ENCODE results near the gene CD28.

CD28 gene

DNA sequence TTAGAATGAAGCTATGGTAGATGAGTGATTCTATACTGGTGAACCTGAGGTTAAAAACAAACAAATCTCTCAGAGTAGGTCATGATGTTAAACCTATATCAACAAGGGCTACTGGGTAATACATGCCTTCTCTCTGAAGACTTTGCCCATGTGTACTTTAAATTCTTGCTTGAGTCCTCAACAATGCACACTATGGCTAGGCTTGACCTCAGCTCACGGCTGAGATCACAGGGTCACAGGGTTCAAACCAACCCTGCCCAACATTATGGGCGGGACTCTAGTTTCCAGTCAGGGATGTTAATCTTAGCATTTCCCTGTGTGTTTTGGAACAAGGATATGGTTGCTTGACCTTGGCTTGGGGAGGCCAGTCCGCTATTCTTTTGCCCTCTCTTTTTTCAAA is 7.7 kb downstream of the CD28 start:
- CTCF ChIA-PET = no interaction called here
- POLR2A ChIA-PET = no interaction called here
- DNase-seq (ENCODE audit: low read depth, low spot score) = no peak

DNA sequence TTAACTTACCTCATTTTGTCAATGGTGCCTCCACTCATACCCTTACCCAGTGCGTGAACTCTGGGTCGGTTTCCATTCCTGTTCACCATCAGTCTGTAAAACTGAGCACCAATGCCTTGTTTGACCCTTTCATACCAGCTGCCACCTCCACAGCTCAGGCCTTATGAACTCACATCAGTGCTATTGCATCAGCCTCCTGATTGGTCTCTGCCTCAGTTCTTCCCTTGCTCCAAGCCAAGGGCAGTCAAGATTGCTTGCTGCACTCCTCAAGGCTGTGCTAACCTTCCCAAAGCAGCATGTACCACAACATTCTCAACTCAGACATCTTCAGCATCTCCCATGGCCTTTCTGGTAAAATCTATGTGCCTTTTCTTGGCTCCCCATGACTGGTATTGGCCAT is 9.3 kb downstream of the CD28 start:
- DNase-seq (ENCODE audit: low read depth, low spot score) = no peak
- TF ChIP-seq, protein P1, sequence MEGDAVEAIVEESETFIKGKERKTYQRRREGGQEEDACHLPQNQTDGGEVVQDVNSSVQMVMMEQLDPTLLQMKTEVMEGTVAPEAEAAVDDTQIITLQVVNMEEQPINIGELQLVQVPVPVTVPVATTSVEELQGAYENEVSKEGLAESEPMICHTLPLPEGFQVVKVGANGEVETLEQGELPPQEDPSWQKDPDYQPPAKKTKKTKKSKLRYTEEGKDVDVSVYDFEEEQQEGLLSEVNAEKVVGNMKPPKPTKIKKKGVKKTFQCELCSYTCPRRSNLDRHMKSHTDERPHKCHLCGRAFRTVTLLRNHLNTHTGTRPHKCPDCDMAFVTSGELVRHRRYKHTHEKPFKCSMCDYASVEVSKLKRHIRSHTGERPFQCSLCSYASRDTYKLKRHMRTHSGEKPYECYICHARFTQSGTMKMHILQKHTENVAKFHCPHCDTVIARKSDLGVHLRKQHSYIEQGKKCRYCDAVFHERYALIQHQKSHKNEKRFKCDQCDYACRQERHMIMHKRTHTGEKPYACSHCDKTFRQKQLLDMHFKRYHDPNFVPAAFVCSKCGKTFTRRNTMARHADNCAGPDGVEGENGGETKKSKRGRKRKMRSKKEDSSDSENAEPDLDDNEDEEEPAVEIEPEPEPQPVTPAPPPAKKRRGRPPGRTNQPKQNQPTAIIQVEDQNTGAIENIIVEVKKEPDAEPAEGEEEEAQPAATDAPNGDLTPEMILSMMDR (IDR thresholded peaks at IDR 0.05; ENCODE audit: insufficient read depth, low read length, missing control alignments) = no peak
- ChIA-PET POLR2A (no interaction called here), CTCF (no interaction called here)
- H3K4me3 ChIP-seq (ENCODE audit: low read depth, low read length) = no peak overlapping the region

More for the DNA sequence above, 7.7 kb downstream of the CD28 start:
- H3K4me3 ChIP-seq (ENCODE audit: low read depth, low read length) = no peak overlapping the region
- TF ChIP-seq, protein P1 (IDR thresholded peaks at IDR 0.05; ENCODE audit: insufficient read depth, low read length, missing control alignments) = no peak

DNA sequence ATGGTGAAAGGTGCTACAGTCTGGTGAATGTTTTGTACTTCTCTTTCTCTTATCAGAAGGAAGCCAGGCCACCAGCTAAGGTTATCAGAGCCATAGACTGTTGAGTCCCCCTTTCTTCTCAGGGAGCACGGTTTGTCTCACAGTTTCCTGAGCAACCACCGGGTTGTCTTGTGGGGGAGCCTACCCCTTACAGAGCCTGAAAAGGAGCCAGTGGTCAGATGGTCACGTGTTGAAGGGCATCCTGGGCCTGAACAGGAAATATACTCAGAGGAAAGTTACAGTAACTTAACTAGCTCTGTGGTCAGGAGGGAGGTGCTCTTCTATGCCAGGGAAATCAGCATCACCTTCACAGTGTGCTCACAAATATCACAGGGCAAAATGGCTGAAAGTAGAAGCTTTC is 11.6 kb downstream of the CD28 start:
- TF ChIP-seq, protein P1 (IDR thresholded peaks at IDR 0.05; ENCODE audit: insufficient read depth, low read length, missing control alignments) = no peak
- CTCF ChIA-PET = no interaction called here
- H3K4me3 ChIP-seq (ENCODE audit: low read depth, low read length) = no peak overlapping the region
- POLR2A ChIA-PET = no interaction called here
- DNase-seq (ENCODE audit: low read depth, low spot score) = no peak

DNA sequence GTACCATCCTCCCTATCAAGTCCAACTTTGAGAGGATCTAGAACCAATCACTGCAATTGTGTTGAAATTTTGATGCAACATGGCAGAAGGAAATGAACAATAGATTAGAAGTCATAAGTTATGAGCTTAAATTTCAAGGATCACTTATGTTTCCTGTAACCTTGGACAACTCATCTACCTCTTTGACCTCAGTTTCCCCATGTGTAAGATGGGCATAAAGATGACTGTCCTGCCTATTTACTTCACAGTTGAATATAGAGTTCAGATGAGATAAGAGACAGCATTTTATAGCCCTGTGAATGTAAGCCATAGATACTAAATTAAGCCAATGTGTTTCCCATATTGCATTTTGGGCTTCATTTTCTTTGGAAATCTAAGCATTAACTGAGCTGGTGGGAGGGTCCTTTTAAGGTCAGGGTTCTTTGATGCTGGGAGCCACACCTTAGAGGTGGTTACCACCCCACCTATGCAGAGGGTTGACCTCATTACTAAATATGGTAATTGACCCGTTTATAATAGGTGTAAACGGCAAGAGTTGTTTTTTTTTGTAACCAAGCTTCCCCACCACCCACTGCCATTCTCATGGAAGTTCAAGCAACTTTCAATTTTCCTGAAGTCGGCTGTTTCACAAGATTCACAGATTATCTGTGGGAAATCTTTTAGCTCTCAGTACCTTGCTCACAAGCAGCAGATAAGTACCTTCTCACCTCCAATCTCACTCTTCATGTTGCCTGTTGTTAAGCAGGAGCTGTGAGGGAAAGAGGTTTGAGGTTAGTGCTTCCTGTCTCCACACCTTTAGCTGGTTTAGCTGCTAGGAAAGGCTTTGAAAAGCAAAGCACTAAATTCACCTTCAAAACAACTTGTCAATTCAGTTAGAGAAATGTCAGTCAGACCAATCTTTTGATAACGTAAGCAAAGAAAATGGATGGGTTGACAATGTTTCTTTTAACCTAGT is 13.3 kb downstream of the CD28 start:
- ChIA-PET CTCF (interaction anchor here (0.9 to 1.5 kb wide), 2 partner anchors 16 to 68 kb away, joined by 3 to 4 read pairs; no protein-coding TSS in a partner anchor), POLR2A (no interaction called here)
- no peak for DNase-seq (ENCODE audit: low read depth, low spot score)
- TF ChIP-seq, protein P1 (IDR thresholded peaks at IDR 0.05; ENCODE audit: insufficient read depth, low read length, missing control alignments) = no peak
- H3K4me3 ChIP-seq (ENCODE audit: low read depth, low read length) = no peak overlapping the region

DNA sequence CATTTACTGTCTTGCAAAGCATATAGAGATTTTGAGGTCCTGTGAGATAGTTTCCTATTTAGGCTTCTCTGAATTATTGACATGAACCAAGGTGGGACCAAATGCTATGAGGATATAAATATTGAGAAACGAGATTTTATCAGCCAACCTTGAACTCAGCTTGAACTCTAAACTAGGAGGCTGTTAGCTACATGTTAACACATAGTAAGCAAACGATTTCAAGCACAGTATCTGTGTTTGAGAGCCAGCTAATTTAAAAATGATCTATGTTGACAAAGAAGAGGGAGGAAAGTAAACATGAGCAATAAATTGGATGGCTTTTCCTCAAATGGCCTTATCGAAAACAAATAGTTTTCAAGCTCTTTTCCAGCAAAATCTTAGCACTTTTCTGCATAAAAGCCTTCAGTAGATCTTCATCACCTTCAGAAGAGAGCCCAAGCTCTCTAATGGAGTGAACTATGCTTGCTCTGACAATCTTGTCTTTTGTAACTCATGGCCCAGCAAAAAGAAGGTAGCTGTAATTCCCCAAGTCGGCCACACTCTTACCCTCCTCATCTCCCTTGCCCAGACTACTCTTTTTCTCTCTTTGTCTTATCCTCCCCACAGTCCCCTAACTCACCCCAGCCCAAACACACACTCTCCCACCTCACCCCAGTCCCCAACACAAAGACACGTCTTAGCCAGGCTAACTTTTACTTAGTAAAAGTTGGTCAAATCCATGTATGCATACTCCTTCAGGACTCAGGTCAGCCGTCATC is 14.7 kb downstream of the CD28 start:
- TF ChIP-seq, protein P1 (IDR thresholded peaks at IDR 0.05; ENCODE audit: insufficient read depth, low read length, missing control alignments) = no peak
- DNase-seq (ENCODE audit: low read depth, low spot score) = no peak
- CTCF ChIA-PET = interaction anchor here (0.9 to 1.5 kb wide), 3 partner anchors 8 to 15 kb away, joined by 3 to 4 read pairs (median 3); no protein-coding TSS in a partner anchor
- H3K4me3 ChIP-seq (ENCODE audit: low read depth, low read length) = no peak overlapping the region
- POLR2A ChIA-PET = no interaction called here

DNA sequence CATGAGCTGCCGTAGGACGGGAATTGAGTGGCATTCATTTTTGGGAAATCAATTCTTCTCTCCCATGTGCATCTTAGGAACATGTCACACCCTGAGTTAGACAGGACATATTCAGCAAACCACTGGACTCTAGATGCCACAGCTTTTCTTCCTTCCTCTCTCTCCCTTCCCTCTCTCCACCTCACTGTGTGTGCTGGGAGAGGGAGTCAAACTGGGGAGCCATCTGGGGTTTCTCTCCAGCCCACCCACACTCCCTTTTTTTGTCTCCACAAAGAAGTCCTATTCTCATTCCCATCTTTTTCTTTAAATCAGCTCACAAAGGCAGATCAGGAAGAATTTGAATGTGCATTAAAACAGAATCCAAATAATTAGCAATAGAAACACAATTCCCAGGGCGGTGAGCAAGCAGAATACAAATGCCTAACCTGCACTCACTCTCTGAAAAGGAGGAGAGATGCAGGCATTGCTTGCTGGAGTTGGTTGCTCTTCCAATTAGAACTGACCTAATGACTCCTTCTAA is 15.4 kb downstream of the CD28 start:
- ChIA-PET CTCF (interaction anchor here (0.9 to 1.2 kb wide), 2 partner anchors 9 to 11 kb away, joined by 3 read pairs; no protein-coding TSS in a partner anchor), POLR2A (no interaction called here)
- TF ChIP-seq, protein P1 (IDR thresholded peaks at IDR 0.05; ENCODE audit: insufficient read depth, low read length, missing control alignments) = no peak
- no peak for DNase-seq (ENCODE audit: low read depth, low spot score)
- no peak overlapping the region for H3K4me3 ChIP-seq (ENCODE audit: low read depth, low read length)
